NCI-H226 (cell line): ENCODE results near the gene MCAM.

Experiments
- DNase-seq: peaks from one replicate; pipeline ENCODE4 v3.0.0-alpha.2; 2015

MCAM gene

GRCh38 chr11:119316729-119317591 is at the start of gene MCAM:
MCAM (minus strand) TSS chr11:119317130; CDS start chr11:119317101, 29 bp downstream.
- DNase-seq: no peak

- no peak for DNase-seq
Observed at GRCh38 chr11:119365071-119365591, 48.2 kb upstream of the MCAM start.

DNA sequence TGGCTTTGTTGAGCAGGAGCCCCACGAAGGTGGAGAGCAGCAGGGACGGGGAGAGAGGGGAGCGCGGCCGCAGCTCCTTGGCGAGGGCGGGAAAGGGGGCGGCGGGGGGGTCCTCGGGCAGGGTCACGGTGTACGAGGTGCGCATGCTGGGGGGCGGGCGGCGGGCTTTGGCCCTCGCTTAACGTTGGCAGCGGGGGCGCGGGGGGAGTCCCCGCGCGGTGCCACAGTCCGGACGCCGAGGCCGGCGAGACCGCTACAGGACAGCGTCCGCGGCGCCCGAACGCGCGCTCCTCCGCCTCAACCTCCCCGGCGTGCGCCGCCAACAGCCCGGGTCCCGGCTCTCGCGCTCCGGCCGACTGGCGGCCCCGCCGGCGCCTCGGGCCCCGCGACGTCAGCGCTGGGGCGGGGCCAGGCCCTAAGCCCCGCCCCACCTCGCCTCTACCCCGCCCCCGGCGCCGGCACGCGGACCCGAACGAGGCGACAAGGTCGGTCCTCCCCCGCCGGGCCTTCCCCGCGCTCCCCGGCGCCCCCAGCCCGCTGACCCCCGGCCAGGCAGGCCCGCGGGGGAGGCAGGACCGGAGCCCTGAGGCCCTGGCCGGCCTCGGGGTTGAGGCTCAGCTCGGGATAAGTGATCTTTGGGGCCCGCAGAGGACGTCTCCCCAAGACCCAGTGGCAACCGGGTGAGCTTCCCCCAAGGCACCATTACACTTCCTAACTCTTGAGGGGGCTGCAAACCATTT is 47.1 kb upstream of the MCAM start:
- DNase-seq: no peak

DNA sequence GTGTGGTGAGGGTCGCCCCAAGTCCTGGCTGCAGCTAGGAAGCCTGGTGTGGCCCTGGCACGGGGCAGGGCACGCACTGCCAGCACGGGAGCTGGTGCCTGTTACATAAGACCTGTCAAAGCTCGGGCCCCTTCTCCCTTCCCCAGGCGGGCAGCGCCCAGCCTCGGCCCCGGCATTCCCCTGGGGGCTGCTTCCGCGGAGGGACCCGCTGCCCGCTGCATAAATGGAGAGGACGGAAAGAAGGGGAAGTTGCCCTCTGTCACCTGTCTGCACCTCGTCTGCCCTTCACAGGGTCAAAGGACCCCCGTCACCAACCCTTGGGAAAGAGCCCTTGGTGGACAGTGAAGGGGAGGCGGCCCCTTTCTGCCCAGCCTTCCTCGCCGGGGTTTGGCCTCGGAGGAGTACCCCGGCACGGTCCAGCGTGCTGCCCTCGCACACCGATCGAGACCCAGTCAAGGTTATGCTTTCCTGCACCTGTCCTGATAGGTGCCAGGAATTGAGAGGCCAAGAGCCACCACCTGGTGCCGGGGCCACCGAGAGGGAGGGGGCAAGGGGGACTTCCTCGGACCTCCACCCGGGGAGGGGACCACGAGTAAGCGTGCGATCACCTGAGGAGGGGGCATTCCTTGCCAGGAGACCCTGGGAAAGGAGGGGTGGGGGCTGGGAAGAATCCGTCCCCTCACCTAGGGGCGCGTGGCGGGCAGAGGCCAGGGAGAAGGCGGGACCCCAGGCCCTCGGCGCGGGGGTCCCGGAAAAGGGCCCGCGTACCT is 46.3 kb upstream of the MCAM start:
- no peak for DNase-seq

- DNase-seq: no peak
Observed at GRCh38 chr11:119362741-119363080, 45.8 kb upstream of the MCAM start.

DNA sequence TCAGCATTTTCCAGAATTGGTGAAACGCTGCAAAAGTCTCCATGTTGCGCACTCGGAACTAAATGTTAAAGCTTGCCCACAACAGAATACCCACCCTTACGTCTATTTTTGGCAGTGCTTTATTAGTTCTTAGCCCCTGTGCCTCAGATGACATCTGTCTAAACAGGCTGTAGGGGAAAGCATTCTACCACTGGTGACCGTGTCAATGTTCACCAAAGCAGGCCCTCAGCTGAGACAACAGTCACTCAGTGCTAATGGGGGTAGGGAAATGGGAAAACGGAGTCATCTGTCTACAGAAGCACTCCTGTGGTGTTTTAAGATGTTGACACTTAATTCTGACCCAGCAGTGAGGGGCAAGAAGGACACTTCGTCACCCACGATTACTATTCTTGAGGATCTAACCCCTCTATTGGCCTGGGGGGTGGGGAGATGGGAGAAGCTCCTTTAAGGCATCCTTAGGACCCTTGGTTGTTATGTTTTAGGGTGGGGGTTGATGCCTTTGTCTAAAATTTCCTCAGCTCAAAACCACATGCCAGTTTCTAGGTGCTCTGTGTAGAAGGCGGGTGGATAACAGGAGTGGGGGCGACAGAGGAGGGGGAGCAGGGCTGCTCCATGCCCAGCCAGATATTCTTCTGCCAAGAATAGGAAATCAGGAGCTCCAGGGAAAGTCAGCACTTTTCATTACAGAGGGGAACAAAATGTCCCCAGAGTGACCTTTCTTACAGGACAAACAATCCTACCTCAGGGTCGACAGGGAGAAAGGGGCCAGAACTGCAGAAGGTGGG is 45.2 kb upstream of the MCAM start:
- DNase-seq: no peak

- DNase-seq: peak; percentile 97
Observed at GRCh38 chr11:119361056-119361787, 44.3 kb upstream of the MCAM start.

DNA sequence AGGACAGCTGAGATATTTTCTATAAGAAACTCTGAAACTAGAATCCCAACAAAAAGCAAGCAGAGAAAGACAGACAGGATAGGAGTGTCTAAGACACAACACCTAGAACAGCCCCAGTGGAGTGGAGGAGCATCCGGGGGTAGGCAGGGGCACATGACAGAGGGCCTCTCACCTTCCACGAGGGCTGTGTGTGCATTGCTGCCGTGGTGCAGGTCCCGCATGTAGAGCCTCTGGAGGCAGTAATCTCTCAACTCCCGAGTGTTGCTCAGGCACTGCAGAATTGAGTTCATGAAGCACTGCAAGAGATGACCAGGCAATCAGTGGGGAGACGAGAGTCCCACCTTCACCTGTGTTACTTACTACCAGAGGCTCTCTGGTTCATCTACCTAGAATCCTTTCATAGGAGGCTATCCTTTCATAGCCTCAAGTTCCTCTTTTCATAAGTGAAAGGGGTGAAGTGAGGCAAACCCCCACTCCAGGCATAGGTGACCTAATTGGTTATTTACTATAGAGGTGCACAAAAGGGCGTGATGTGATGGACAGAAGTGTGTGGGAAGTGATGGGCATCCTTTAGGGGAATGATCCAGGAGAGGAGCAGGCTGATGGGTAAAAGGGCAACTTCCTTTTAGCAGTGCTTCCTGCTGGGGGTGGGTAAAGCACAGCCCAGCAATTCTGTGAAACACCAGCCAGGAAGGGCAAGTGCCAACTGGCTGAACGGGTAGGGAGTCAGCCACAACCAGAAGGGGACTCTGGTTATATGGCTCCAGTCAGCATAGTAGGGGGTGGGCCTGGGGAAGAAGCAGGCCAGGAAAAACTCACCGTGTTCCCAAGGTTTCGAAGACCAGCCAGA is 42.7 kb upstream of the MCAM start:
- no peak for DNase-seq

DNA sequence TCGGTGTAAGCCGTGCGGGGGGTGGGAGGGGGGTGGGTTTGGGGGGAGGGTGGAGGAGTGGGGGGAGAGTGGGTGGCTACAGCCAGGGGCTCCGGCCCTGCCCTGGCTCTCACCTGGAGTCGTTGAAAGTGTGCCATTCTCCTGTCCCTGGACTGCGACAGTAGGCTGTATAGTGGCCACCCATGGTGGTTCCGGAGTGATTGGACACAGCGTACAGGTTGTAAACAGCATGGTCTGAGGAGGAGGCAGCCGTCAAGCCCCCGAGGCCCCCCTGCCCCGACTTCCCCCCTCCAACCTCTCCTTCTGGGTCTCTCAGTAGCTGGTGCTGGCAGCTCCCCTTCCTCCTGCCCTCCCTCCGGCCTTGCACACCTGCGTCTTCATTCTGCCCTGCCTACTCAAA is 40.1 kb upstream of the MCAM start:
- no peak for DNase-seq

GRCh38 chr11:119356349-119357031 is 39.6 kb upstream of the MCAM start:
- peak; percentile 50 for DNase-seq

DNA sequence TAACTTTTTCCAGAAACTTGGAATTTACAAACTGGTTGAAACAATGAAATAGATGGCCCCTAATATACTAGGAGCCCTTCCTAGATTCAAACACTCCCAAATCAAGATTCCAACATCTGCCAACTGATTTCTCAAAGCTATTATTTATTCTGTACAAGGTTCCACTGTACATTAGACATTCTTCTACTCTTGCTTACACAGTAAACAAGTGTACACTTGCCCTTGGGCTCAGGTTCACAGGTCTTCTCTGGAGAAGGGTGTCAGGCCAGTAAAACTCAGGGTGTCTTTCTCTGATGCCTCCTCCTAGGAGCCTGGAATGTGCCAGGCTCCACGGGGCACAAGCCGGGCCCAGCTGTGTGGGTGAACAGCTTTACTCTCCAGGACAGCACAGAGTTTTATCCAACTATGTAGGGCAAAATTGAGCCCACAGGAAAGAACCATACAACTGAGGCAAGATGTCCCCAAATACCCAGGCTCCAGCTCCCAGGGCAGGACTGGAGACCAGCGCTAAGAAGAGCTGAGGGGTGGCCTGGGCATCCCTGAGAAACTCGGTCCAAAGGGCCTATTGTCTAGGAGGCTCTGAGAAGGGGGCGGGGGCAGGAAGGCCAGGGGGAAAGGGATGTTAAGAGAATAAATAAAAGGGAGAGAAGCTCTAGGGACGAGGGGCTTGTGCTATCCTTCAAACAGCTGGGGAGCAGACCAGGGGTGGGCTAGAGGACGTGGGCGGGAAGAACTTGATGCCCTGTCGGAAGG is 38.3 kb upstream of the MCAM start:
- no peak for DNase-seq

DNA sequence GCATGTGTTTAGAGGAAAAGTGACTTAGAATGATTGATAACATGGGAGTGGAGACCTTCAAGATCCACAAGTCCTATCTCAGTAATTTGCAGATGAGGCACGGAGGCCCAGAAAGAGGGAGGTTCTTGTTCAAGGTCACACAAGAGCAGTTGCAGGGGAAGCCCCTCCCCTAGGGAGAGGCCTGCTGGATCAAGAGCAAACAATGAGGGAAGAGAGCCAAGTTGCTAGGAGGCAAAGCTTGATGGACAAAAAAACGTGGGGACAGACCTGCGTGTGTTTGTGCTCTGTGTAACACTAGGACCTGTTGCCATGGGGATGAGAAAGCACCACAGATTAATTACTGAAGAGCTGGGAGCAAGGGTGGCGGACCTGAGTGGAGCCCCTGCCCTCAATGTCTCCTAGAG is 35.9 kb upstream of the MCAM start:
- DNase-seq: no peak

GRCh38 chr11:119351232-119351631 is 34.3 kb upstream of the MCAM start:
- no peak for DNase-seq

DNA sequence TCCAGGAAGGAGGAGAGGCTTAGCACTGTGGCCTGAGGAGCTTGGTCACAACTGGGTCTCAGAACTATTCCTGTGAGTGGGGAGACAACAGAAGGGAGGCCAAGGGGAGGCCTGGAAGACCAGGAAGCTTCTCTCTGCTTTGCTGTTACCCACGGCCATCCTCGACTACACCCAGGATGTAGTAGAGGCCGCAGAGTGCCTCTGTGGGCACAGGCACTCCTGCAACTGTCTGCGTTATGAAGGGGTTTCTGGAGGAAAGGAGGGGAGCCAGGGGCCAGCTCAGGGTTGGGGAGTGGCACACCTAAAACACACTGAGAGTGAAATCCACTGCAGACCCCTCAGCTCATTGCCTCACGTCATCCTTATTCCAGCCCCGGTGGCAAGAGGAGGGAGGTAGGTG is 33.4 kb upstream of the MCAM start:
- no peak for DNase-seq

- DNase-seq: no peak
Observed at GRCh38 chr11:119347940-119348605, 31.1 kb upstream of the MCAM start.

GRCh38 chr11:119347242-119347641 is 30.3 kb upstream of the MCAM start:
- no peak for DNase-seq

DNA sequence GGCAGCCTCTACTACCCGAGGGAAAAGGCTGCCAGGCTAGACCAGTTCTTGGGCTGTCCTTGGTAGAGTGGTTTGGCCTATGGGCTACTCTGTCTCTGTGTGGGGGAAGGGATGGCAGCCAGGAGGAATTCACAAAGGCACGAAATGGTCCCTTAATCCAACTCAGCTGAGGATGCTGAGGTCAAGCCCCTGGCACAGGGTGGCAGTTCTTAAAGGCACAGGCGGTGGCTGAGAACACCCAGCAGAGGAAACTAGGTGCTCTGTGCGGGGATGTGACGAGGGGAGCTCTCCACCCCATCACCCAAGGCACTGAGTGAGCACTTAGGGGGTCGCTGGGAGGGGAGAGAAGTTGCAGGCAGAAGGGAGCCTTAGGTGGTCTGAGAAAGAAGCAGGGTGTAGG is 29.7 kb upstream of the MCAM start, which contains the start of gene MFRP:
Gene MFRP (minus strand): TSS at position 101 of the 400 bp plus-strand sequence. CDS start 192 bp downstream, outside the sequence.
- no peak for DNase-seq

DNA sequence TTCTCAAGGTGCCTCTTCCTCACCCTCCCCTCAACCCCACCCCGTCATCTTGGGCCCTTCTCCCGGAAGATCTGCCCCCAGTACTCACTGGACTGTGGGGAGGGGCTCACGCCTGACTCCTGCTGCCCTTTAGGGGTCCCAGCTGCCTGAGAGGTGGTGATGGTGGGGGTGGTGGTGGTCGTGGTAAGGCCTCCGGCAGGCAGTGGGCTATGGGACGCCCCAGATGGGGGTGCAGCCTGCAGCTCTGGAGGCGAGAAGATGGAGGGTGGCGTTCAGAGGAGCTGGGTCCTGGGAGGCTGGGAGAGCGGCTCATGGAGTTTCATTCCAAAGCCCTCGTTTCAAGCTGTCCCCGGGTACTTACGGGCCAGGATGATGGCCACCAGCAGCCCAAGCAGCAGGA is 28.8 kb upstream of the MCAM start:
- DNase-seq: no peak
